Measurements from ENCODE around the gene DRC7. TPM values are rescaled to one million over a fixed set of nuclear protein-coding genes. Genes with fewer than 3 reads are reported as not detected.

Gene DRC7
- total and polyA plus RNA-seq, 2 donors from 2014 or later = 1.8 to 3.2 TPM

- no peaks in the 10 kb centered on the region for H3K4me1 ChIP-seq (ENCODE audit: control insufficient read depth in 2 of 3, insufficient read depth in 2 of 3, low read depth in 1 of 3, low read length in 3 of 3)
- H3K27ac ChIP-seq (ENCODE audit: low read depth in 2 of 2, low read length in 2 of 2) = no peak overlapping the region
- FAIRE-seq = no peak
- DNase-seq = no peak
- H3K9me3 ChIP-seq (ENCODE audit: control insufficient read depth in 2 of 3, insufficient read depth in 1 of 3, low read length in 3 of 3) = no peaks in the 10 kb centered on the region
- H3K36me3 ChIP-seq (ENCODE audit: control insufficient read depth in 2 of 3, insufficient read depth in 3 of 3, low read length in 3 of 3) = no peaks in the 10 kb centered on the region
- H3K9ac ChIP-seq (ENCODE audit: low read length in 3 of 3) = no peak overlapping the region
- TF ChIP-seq, protein P1, sequence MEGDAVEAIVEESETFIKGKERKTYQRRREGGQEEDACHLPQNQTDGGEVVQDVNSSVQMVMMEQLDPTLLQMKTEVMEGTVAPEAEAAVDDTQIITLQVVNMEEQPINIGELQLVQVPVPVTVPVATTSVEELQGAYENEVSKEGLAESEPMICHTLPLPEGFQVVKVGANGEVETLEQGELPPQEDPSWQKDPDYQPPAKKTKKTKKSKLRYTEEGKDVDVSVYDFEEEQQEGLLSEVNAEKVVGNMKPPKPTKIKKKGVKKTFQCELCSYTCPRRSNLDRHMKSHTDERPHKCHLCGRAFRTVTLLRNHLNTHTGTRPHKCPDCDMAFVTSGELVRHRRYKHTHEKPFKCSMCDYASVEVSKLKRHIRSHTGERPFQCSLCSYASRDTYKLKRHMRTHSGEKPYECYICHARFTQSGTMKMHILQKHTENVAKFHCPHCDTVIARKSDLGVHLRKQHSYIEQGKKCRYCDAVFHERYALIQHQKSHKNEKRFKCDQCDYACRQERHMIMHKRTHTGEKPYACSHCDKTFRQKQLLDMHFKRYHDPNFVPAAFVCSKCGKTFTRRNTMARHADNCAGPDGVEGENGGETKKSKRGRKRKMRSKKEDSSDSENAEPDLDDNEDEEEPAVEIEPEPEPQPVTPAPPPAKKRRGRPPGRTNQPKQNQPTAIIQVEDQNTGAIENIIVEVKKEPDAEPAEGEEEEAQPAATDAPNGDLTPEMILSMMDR (IDR thresholded peaks at IDR 0.05; ENCODE audit: borderline replicate concordance, extremely low read depth, insufficient read depth) = no peak
- H3K27me3 ChIP-seq (ENCODE audit: control insufficient read depth, insufficient read depth, low read length) = no peaks in the 10 kb centered on the region
- intact Hi-C loops (cut with DNase I) = no loop called here
- H3K4me3 ChIP-seq (ENCODE audit: low read length in 3 of 3) = no peak overlapping the region
Measured at GRCh38 chr16:57672416-57672815, 22.2 kb upstream of the DRC7 start.

- Histone ChIP-seq H3K36me3 (ENCODE audit: control insufficient read depth in 2 of 3, insufficient read depth in 3 of 3, low read length in 3 of 3) (no peaks in the 10 kb centered on the region), H3K27ac (ENCODE audit: low read depth in 2 of 2, low read length in 2 of 2) (no peak overlapping the region), H3K27me3 (ENCODE audit: control insufficient read depth, insufficient read depth, low read length) (no peaks in the 10 kb centered on the region), H3K4me1 (ENCODE audit: control insufficient read depth in 2 of 3, insufficient read depth in 2 of 3, low read depth in 1 of 3, low read length in 3 of 3) (no peaks in the 10 kb centered on the region), H3K9me3 (ENCODE audit: control insufficient read depth in 2 of 3, insufficient read depth in 1 of 3, low read length in 3 of 3) (no peaks in the 10 kb centered on the region), H3K9ac (ENCODE audit: low read length in 3 of 3) (no peak overlapping the region), H3K4me3 (ENCODE audit: low read length in 3 of 3) (no peak overlapping the region)
- TF ChIP-seq, protein P1 (IDR thresholded peaks at IDR 0.05; ENCODE audit: borderline replicate concordance, extremely low read depth, insufficient read depth) = no peak
- FAIRE-seq (no peak), DNase-seq (no peak)
- intact Hi-C loops (cut with DNase I) = no loop called here
Measured at GRCh38 chr16:57672824-57673223, 21.8 kb upstream of the DRC7 start.

DNA sequence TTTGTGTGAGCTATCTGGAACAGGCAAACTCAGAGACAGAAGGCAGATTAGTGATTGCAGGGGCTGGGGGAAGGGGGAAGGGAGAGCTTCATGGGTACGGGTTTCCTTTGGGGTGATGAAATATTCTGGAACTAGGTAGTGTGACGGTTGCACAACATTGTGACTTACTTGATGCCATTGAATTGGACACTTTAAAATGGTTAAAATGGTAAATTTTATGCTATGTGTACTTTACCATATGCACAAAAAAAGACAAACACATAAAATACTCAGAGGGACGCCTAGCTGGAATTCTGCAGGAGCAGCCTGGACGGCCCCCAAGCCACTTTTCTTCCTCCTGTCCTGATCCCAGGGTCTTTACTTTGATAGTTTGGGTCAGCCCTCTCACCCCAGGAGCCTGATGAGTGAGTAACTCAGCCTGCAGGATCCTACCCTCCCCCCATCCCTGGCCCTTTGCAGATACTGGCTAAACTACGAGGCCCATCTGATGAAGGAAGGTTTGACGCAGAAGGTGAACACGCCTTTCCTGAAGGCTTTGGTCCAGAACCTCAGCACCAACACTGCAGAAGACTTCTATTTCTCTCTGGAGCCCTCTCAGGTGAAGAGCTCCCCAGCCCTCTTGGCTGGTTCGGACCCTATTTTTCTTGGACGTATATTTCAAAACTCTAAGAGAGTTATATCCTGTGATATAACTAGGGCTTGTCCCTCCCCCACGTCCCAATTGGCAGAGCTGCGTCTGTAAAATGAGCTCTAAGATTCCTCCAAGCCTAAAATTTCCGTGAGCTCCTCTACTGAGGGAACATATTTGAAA lies 18.7 kb upstream of the DRC7 start:
- Histone ChIP-seq H3K9me3 (ENCODE audit: control insufficient read depth in 2 of 3, insufficient read depth in 1 of 3, low read length in 3 of 3) (no peaks in the 10 kb centered on the region), H3K27ac (ENCODE audit: low read depth in 2 of 2, low read length in 2 of 2) (no peak overlapping the region), H3K4me1 (ENCODE audit: control insufficient read depth in 2 of 3, insufficient read depth in 2 of 3, low read depth in 1 of 3, low read length in 3 of 3) (no peaks in the 10 kb centered on the region), H3K9ac (ENCODE audit: low read length in 3 of 3) (no peak overlapping the region), H3K4me3 (ENCODE audit: low read length in 3 of 3) (no peak overlapping the region), H3K27me3 (ENCODE audit: control insufficient read depth, insufficient read depth, low read length) (no peaks in the 10 kb centered on the region), H3K36me3 (ENCODE audit: control insufficient read depth in 2 of 3, insufficient read depth in 3 of 3, low read length in 3 of 3) (no peaks in the 10 kb centered on the region)
- FAIRE-seq = no peak
- intact Hi-C loops (cut with DNase I) = no loop called here
- TF ChIP-seq, protein P1 (IDR thresholded peaks at IDR 0.05; ENCODE audit: borderline replicate concordance, extremely low read depth, insufficient read depth) = no peak
- peak in 1 of 5 donors; percentile 47 for DNase-seq

Measured in kidney (tissue), 14 donors.